ENCODE measurements around the gene AMT. TPM values are rescaled to one million over a fixed set of nuclear protein-coding genes. Genes with fewer than 3 reads are reported as not detected.
"Not testable (repeated sequence)": the region's sequence is repeated elsewhere in the genome, so short reads cannot be mapped to it uniquely, and the experiment has no call there.

Gene AMT
- total RNA-seq, 4 donors from 2014 or later, result 1.8 to 9.3 (median 5.4) TPM

GRCh38 chr3:49406571-49407565 lies 15.4 kb downstream of the AMT start:
- WGBS, 2 donors, result 49 to 52% methylated on average over 17 of the region's 17 CpGs
- TF ChIP-seq CTCF (IDR thresholded peaks at IDR 0.05), result no peak
- no peak for TF ChIP-seq POLR2A (IDR thresholded peaks at IDR 0.05)
- DNase-seq (ENCODE audit: low spot score in 2 of 2), result no peak
- H3K4me3 ChIP-seq (ENCODE audit: low read depth, poor library complexity, severe bottlenecking), result no peak overlapping the region
- intact Hi-C loops (cut with DNase I; ENCODE audit: low total_unique reads), result no loop called here

- DNase-seq (ENCODE audit: low spot score in 2 of 2); H3K4me3 ChIP-seq (ENCODE audit: low read depth, poor library complexity, severe bottlenecking); intact Hi-C loops (cut with DNase I; ENCODE audit: low total_unique reads): not testable (repeated sequence)
- WGBS, 2 donors, result 40 to 41% methylated on average over 9 of the region's 9 CpGs
Measured at GRCh38 chr3:49405570-49405969, 16.7 kb downstream of the AMT start.

- H3K4me3 ChIP-seq (ENCODE audit: low read depth, poor library complexity, severe bottlenecking), result no peak overlapping the region
- intact Hi-C loops (cut with DNase I; ENCODE audit: low total_unique reads), result no loop called here
- no peak for TF ChIP-seq POLR2A (IDR thresholded peaks at IDR 0.05)
- TF ChIP-seq CTCF (IDR thresholded peaks at IDR 0.05), result no peak
- no peak for DNase-seq (ENCODE audit: low spot score in 2 of 2)
- 89 to 96% methylated on average over 5 of the region's 5 CpGs for WGBS, 2 donors
Measured at GRCh38 chr3:49403891-49404290, 18.4 kb downstream of the AMT start.

GRCh38 chr3:49401766-49402165 lies 20.5 kb downstream of the AMT start:
- H3K4me3 ChIP-seq (ENCODE audit: low read depth, poor library complexity, severe bottlenecking), result no peak overlapping the region
- no peak for DNase-seq (ENCODE audit: low spot score in 2 of 2)
- intact Hi-C loops (cut with DNase I; ENCODE audit: low total_unique reads), result no loop called here
- TF ChIP-seq CTCF (IDR thresholded peaks at IDR 0.05) (no peak), POLR2A (IDR thresholded peaks at IDR 0.05) (no peak)
- 75 to 92% methylated on average over 2 of the region's 2 CpGs for WGBS, 2 donors

GRCh38 chr3:49399461-49399860 lies 22.8 kb downstream of the AMT start:
- intact Hi-C loops (cut with DNase I; ENCODE audit: low total_unique reads), result no loop called here
- H3K4me3 ChIP-seq (ENCODE audit: low read depth, poor library complexity, severe bottlenecking), result no peak overlapping the region
- 93 to 96% methylated on average over 3 of the region's 3 CpGs for WGBS, 2 donors
- DNase-seq (ENCODE audit: low spot score in 2 of 2), result no peak
- no peak for TF ChIP-seq CTCF (IDR thresholded peaks at IDR 0.05)
- no peak for TF ChIP-seq POLR2A (IDR thresholded peaks at IDR 0.05)

GRCh38 chr3:49397470-49397869 lies 24.8 kb downstream of the AMT start:
- DNase-seq (ENCODE audit: low spot score in 2 of 2), result no peak

GRCh38 chr3:49391310-49391709 lies 31.0 kb downstream of the AMT start:
- intact Hi-C loops (cut with DNase I; ENCODE audit: low total_unique reads); DNase-seq (ENCODE audit: low spot score in 2 of 2); H3K4me3 ChIP-seq (ENCODE audit: low read depth, poor library complexity, severe bottlenecking): not testable (repeated sequence)
- WGBS, 2 donors, result 79 to 84% methylated on average over 10 of the region's 10 CpGs

More at GRCh38 chr3:49397470-49397869, 24.8 kb downstream of the AMT start:
- H3K4me3 ChIP-seq (ENCODE audit: low read depth, poor library complexity, severe bottlenecking), result no peak overlapping the region
- no peak for TF ChIP-seq CTCF (IDR thresholded peaks at IDR 0.05)
- TF ChIP-seq POLR2A (IDR thresholded peaks at IDR 0.05), result no peak
- intact Hi-C loops (cut with DNase I; ENCODE audit: low total_unique reads), result no loop called here
- 63 to 73% methylated on average over 4 of the region's 4 CpGs for WGBS, 2 donors

Measured in lower leg skin (tissue), 4 donors.